ENCODE results near the gene SYCP2. TPM values are rescaled to one million over a fixed set of nuclear protein-coding genes. Genes with fewer than 3 reads are reported as not detected.

Gene SYCP2
- total and polyA plus RNA-seq, 7 donors: 0.50 to 7.8 (median 1.6) TPM

- WGBS, 2 donors: 23 to 74% methylated on average over 12 of the region's 12 CpGs
- H3K9me3 ChIP-seq: no peaks in the 10 kb centered on the region
- H3K4me1 ChIP-seq: peaks cover 0 to 13% (median 7%) of the 10 kb centered on the region in 4 donors
- no peak for DNase-seq
- no peaks in the 10 kb centered on the region for H3K27me3 ChIP-seq
- TF ChIP-seq POLR2A (IDR thresholded peaks at IDR 0.05) (no peak), POLR2AphosphoS5 (IDR thresholded peaks at IDR 0.05) (no peak), CTCF (IDR thresholded peaks at IDR 0.05) (no peak), EP300 (IDR thresholded peaks at IDR 0.05) (no peak)
- intact Hi-C loops (cut with DNase I): no loop called here
- H3K36me3 ChIP-seq: no peaks in the 10 kb centered on the region
- H3K4me3 ChIP-seq: no peak overlapping the region
- no peak overlapping the region for H3K27ac ChIP-seq
These were observed 38.8 kb upstream of the SYCP2 start for GRCh38 chr20:59972037-59972801.

GRCh38 chr20:59971428-59971827 is 38.0 kb upstream of the SYCP2 start:
- no peak for DNase-seq
- 71 to 98% methylated on average over 1 of the region's 1 CpG for WGBS, 2 donors
- H3K4me1 ChIP-seq: peaks cover 0 to 9% (median 5%) of the 10 kb centered on the region in 4 donors
- no peaks in the 10 kb centered on the region for H3K9me3 ChIP-seq
- intact Hi-C loops (cut with DNase I): no loop called here
- no peak overlapping the region for H3K4me3 ChIP-seq
- H3K27ac ChIP-seq: no peak overlapping the region
- no peaks in the 10 kb centered on the region for H3K27me3 ChIP-seq
- H3K36me3 ChIP-seq: no peaks in the 10 kb centered on the region
- TF ChIP-seq POLR2AphosphoS5 (IDR thresholded peaks at IDR 0.05) (no peak), POLR2A (IDR thresholded peaks at IDR 0.05) (no peak), CTCF (IDR thresholded peaks at IDR 0.05) (no peak), EP300 (IDR thresholded peaks at IDR 0.05) (no peak)

- H3K4me1 ChIP-seq: no peaks in the 10 kb centered on the region
- no peaks in the 10 kb centered on the region for H3K36me3 ChIP-seq
- H3K27me3 ChIP-seq: no peaks in the 10 kb centered on the region
- no peak overlapping the region for H3K4me3 ChIP-seq
- TF ChIP-seq POLR2AphosphoS5 (IDR thresholded peaks at IDR 0.05): no peak
- no peak for TF ChIP-seq CTCF (IDR thresholded peaks at IDR 0.05)
- TF ChIP-seq POLR2A (IDR thresholded peaks at IDR 0.05): no peak
- TF ChIP-seq EP300 (IDR thresholded peaks at IDR 0.05): no peak
- no peak overlapping the region for H3K27ac ChIP-seq
- DNase-seq: no peak
- no peaks in the 10 kb centered on the region for H3K9me3 ChIP-seq
- intact Hi-C loops (cut with DNase I): no loop called here
- 74 to 82% methylated on average over 3 of the region's 3 CpGs for WGBS, 2 donors
These were observed 33.0 kb upstream of the SYCP2 start for GRCh38 chr20:59966428-59966827.

- Histone ChIP-seq H3K4me1 (no peaks in the 10 kb centered on the region), H3K4me3 (no peak overlapping the region), H3K9me3 (no peaks in the 10 kb centered on the region), H3K27ac (no peak overlapping the region), H3K36me3 (peaks cover 0 to 8% (median 0%) of the 10 kb centered on the region in 4 donors), H3K27me3 (no peaks in the 10 kb centered on the region)
- WGBS, 2 donors: 89 to 92% methylated on average over 6 of the region's 6 CpGs
- TF ChIP-seq EP300 (IDR thresholded peaks at IDR 0.05): no peak
- TF ChIP-seq POLR2A (IDR thresholded peaks at IDR 0.05): no peak
- TF ChIP-seq POLR2AphosphoS5 (IDR thresholded peaks at IDR 0.05): no peak
- no peak for TF ChIP-seq CTCF (IDR thresholded peaks at IDR 0.05)
- intact Hi-C loops (cut with DNase I): no loop called here
- no peak for DNase-seq
These were observed 28.7 kb upstream of the SYCP2 start for GRCh38 chr20:59962155-59962554.

Measured in sigmoid colon (tissue), 7 donors.